ENCODE measurements around the gene TMEFF1. TPM values are rescaled to one million over a fixed set of nuclear protein-coding genes. Genes with fewer than 3 reads are reported as not detected.

TMEFF1 gene
- total RNA-seq, 1 experiment from 2014 or later: 3.3 TPM

DNA sequence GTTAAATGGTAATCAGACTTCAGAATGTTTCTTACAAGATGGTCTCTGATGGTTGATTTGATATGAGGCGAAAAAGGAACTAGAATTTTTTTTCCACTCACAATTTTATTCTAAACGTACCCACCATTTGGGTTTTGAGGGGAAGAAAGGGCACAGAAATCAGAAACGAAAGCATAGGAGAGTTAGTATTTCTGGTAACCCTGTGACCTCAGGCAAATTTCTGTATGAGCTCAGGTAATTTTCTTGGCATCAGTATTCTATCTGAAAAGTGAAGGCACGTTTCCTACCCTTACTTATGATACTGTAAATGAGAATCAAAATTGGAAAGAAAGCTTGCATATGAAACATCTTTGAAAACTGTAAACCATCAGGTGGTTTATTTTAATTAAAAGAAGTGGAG is 26.5 kb downstream of the TMEFF1 start:
- ChIA-PET RAD21 (ENCODE audit: low non-redundant PET in 1 of 2, low total read pairs in 2 of 2, uncharacterized antibody in 2 of 2, unreplicated experiment in 2 of 2) (no interaction called here), CTCF (no interaction called here), POLR2A (no interaction called here)
- ATAC-seq (no peak), DNase-seq (ENCODE audit: low read depth, low spot score) (no peak)
- Histone ChIP-seq H3K4me3 (replicated peaks in 1 of 2; ENCODE audit: low read depth in 1 of 2, low read length in 2 of 2) (no peak overlapping the region), H3K4me2 (ENCODE audit: low read length) (no peak overlapping the region), H3K36me3 (ENCODE audit: control insufficient read depth in 1 of 2, insufficient read depth in 2 of 2, low read length in 2 of 2) (no peaks in the 10 kb centered on the region), H3K9me3 (ENCODE audit: control insufficient read depth in 1 of 2, insufficient read depth in 1 of 2, low read depth in 1 of 2, low read length in 2 of 2) (no peaks in the 10 kb centered on the region), H3K79me2 (ENCODE audit: insufficient read depth, low read length) (no peaks in the 10 kb centered on the region), H4K20me1 (ENCODE audit: insufficient read depth) (no peaks in the 10 kb centered on the region), H2AFZ (ENCODE audit: low read depth, low read length, poor library complexity, severe bottlenecking) (no peak overlapping the region), H3K27ac (ENCODE audit: low read depth, low read length) (no peak overlapping the region), H3K9ac (ENCODE audit: low read length) (no peak overlapping the region), H3K27me3 (ENCODE audit: insufficient read depth, low read length) (no peaks in the 10 kb centered on the region), H3K4me1 (ENCODE audit: control insufficient read depth in 1 of 2, insufficient read depth in 2 of 2, low read length in 2 of 2) (no peaks in the 10 kb centered on the region), H3K9me2 (ENCODE audit: insufficient read depth) (no peaks in the 10 kb centered on the region)
- TF ChIP-seq, protein P1, sequence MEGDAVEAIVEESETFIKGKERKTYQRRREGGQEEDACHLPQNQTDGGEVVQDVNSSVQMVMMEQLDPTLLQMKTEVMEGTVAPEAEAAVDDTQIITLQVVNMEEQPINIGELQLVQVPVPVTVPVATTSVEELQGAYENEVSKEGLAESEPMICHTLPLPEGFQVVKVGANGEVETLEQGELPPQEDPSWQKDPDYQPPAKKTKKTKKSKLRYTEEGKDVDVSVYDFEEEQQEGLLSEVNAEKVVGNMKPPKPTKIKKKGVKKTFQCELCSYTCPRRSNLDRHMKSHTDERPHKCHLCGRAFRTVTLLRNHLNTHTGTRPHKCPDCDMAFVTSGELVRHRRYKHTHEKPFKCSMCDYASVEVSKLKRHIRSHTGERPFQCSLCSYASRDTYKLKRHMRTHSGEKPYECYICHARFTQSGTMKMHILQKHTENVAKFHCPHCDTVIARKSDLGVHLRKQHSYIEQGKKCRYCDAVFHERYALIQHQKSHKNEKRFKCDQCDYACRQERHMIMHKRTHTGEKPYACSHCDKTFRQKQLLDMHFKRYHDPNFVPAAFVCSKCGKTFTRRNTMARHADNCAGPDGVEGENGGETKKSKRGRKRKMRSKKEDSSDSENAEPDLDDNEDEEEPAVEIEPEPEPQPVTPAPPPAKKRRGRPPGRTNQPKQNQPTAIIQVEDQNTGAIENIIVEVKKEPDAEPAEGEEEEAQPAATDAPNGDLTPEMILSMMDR (IDR thresholded peaks at IDR 0.05 in 2 of 3, conservative IDR thresholded peaks at IDR 0.05 in 1 of 3; ENCODE audit: borderline replicate concordance in 1 of 3, insufficient read depth in 1 of 3, low read depth in 2 of 3, low read length in 2 of 3): no peak
- TF ChIP-seq REST (IDR thresholded peaks at IDR 0.05; ENCODE audit: low read depth): no peak
- TF ChIP-seq YY1 (IDR thresholded peaks at IDR 0.05; ENCODE audit: extremely low read depth, insufficient replicate concordance, low read depth, low read length): no peak
- no peak for TF ChIP-seq TCF7L2 (IDR thresholded peaks at IDR 0.05; ENCODE audit: borderline replicate concordance, extremely low read depth, insufficient read depth, insufficient read length)
- TF ChIP-seq POLR2AphosphoS5 (IDR thresholded peaks at IDR 0.05; ENCODE audit: low read depth, low read length): no peak
- no peak for TF ChIP-seq ZNF274 (IDR thresholded peaks at IDR 0.05; ENCODE audit: low read depth, low read length)
- no peak for TF ChIP-seq JUND (IDR thresholded peaks at IDR 0.05)
- no peak for TF ChIP-seq CBX3 (IDR thresholded peaks at IDR 0.05; ENCODE audit: low read depth)
- TF ChIP-seq ZFX (IDR thresholded peaks at IDR 0.05): no peak
- no peak for TF ChIP-seq RAD21 (IDR thresholded peaks at IDR 0.05; ENCODE audit: low read depth)
- no peak for TF ChIP-seq SIN3A (IDR thresholded peaks at IDR 0.05; ENCODE audit: low read depth)
- TF ChIP-seq SP1 (IDR thresholded peaks at IDR 0.05; ENCODE audit: low read depth): no peak
- no peak for TF ChIP-seq POLR2A (IDR thresholded peaks at IDR 0.05; ENCODE audit: borderline replicate concordance, extremely low read depth, insufficient read depth, insufficient read length)
- no TSS peak for BruUV-seq (replicated peaks)
- intact Hi-C loops (cut with micrococcal nuclease): no loop called here

Measured in HCT116 (cell line).